Left colon (tissue), 2 donors: ENCODE data around the gene ELOVL6. TPM values are rescaled to one million over a fixed set of nuclear protein-coding genes. Genes with fewer than 3 reads are reported as not detected.
"Not testable (repeated sequence)": the region's sequence is repeated elsewhere in the genome, so short reads cannot be mapped to it uniquely, and the experiment has no call there.

Experiments
- ATAC-seq: fragments of 200-7000 bp; cut with Tn5 transposase; one replicate; pipeline ENCODE4 v1.9.1; 2020; ENCODE audit warnings: mild to moderate bottlenecking, moderate library complexity
- DNase-seq, 2 donors: peaks; one replicate each; pipeline ENCODE4 v3.0.0-alpha.2; 2020
- intact Hi-C, 2 donors: fragments of 100-400 bp; cut with DNase I in 1 of 2; cut with micrococcal nuclease in 1 of 2; formaldehyde crosslinking; loops; one replicate each; pipeline versions ENCODE4 v1.11.2 to v1.14.0; 2022; cut with DNase I, micrococcal nuclease
- total RNA-seq, 2 donors: library from RNA; stranded (reverse); fragmentation: NEBNext Ultra II Directional; extraction: Animal tissue kit (Norgen Biotek cat#: 25700); gene quantifications; one replicate each; pipeline ENCODE4 v1.2.1, GENCODE V29; 2021
- donor health status: DM: no; HTN: no; CAD: no.
- donor health status: DM: yes; HTN: yes; CAD: no.

ELOVL6 gene
- total RNA-seq, 2 donors from 2014 or later = 35.4 to 96.0 TPM

GRCh38 chr4:110059556-110060191 lies 138.7 kb downstream of the ELOVL6 start:
- intact Hi-C loops = loop anchor here in 1 of 2 donors (5.0 kb wide), 1 partner anchor 458 kb away; no protein-coding TSS in a partner anchor
- DNase-seq = no peak
- peak; percentile 85 for ATAC-seq

GRCh38 chr4:110058677-110059076 lies 139.7 kb downstream of the ELOVL6 start:
- ATAC-seq (peak; percentile 53), DNase-seq (no peak)
- intact Hi-C loops = loop anchor here in 1 of 2 donors (5.0 kb wide), 1 partner anchor 459 kb away; no protein-coding TSS in a partner anchor

GRCh38 chr4:110055158-110055768 lies 143.2 kb downstream of the ELOVL6 start:
- ATAC-seq = peak; percentile 68
- intact Hi-C loops = loop anchor here in 1 of 2 donors (5.0 kb wide), 1 partner anchor 462 kb away; no protein-coding TSS in a partner anchor
- no peak for DNase-seq

- ATAC-seq = peak; percentile 51
- intact Hi-C loops = loop anchor here in 1 of 2 donors (5.0 kb wide), 1 partner anchor 162 kb away; no protein-coding TSS in a partner anchor
- peak in 1 of 2 donors; percentile 39 for DNase-seq
These were observed 148.2 kb downstream of the ELOVL6 start for GRCh38 chr4:110049951-110050925.

- DNase-seq = no peak
- intact Hi-C loops = no loop called here
- ATAC-seq = no peak
These were observed 151.8 kb downstream of the ELOVL6 start for GRCh38 chr4:110046588-110047049.

GRCh38 chr4:110042545-110043517 lies 155.6 kb downstream of the ELOVL6 start:
- no peak for ATAC-seq
- intact Hi-C loops = no loop called here
- DNase-seq = no peak

GRCh38 chr4:110041735-110042134 lies 156.7 kb downstream of the ELOVL6 start:
- no peak for ATAC-seq

GRCh38 chr4:110039164-110039563 lies 159.3 kb downstream of the ELOVL6 start:
- ATAC-seq, DNase-seq, intact Hi-C loops: not testable (repeated sequence)

More at GRCh38 chr4:110041735-110042134, 156.7 kb downstream of the ELOVL6 start:
- intact Hi-C loops = no loop called here
- no peak for DNase-seq

- DNase-seq = no peak
- intact Hi-C loops = no loop called here
- ATAC-seq = no peak
These were observed 164.4 kb downstream of the ELOVL6 start for GRCh38 chr4:110034026-110034393.

GRCh38 chr4:110033355-110034025 lies 164.9 kb downstream of the ELOVL6 start:
- intact Hi-C loops = no loop called here
- no peak for ATAC-seq
- DNase-seq = no peak

- DNase-seq = peak in 1 of 2 donors; percentile 36
These were observed 165.8 kb downstream of the ELOVL6 start for GRCh38 chr4:110032603-110033002.

GRCh38 chr4:110025718-110026117 lies 172.7 kb downstream of the ELOVL6 start:
- DNase-seq (no peak), ATAC-seq (no peak)
- intact Hi-C loops = loop anchor here in 1 of 2 donors (10.0 kb wide), 1 partner anchor 289 kb away; no protein-coding TSS in a partner anchor

More at GRCh38 chr4:110032603-110033002, 165.8 kb downstream of the ELOVL6 start:
- intact Hi-C loops = no loop called here
- ATAC-seq = no peak

GRCh38 chr4:110025056-110025455 lies 173.4 kb downstream of the ELOVL6 start:
- intact Hi-C loops = loop anchor here in 1 of 2 donors (10.0 kb wide), 1 partner anchor 290 kb away; no protein-coding TSS in a partner anchor
- DNase-seq (no peak), ATAC-seq (no peak)

GRCh38 chr4:110022457-110022856 lies 176.0 kb downstream of the ELOVL6 start:
- DNase-seq (no peak), ATAC-seq (no peak)
- intact Hi-C loops = loop anchor here in 1 of 2 donors (10.0 kb wide), 1 partner anchor 292 kb away; no protein-coding TSS in a partner anchor

- intact Hi-C loops = loop anchor here in 1 of 2 donors (10.0 kb wide), 1 partner anchor 294 kb away; no protein-coding TSS in a partner anchor
- ATAC-seq (no peak), DNase-seq (no peak)
These were observed 177.6 kb downstream of the ELOVL6 start for GRCh38 chr4:110020646-110021443.

GRCh38 chr4:110020139-110020538 lies 178.3 kb downstream of the ELOVL6 start:
- intact Hi-C loops = loop anchor here in 1 of 2 donors (10.0 kb wide), 1 partner anchor 295 kb away; no protein-coding TSS in a partner anchor
- ATAC-seq (no peak), DNase-seq (no peak)
